Measurements from ENCODE around the gene TPST2. TPM values are rescaled to one million over a fixed set of nuclear protein-coding genes. Genes with fewer than 3 reads are reported as not detected.

Gene TPST2
- total and polyA plus RNA-seq, 2 donors = 14.1 to 27.4 TPM

DNA sequence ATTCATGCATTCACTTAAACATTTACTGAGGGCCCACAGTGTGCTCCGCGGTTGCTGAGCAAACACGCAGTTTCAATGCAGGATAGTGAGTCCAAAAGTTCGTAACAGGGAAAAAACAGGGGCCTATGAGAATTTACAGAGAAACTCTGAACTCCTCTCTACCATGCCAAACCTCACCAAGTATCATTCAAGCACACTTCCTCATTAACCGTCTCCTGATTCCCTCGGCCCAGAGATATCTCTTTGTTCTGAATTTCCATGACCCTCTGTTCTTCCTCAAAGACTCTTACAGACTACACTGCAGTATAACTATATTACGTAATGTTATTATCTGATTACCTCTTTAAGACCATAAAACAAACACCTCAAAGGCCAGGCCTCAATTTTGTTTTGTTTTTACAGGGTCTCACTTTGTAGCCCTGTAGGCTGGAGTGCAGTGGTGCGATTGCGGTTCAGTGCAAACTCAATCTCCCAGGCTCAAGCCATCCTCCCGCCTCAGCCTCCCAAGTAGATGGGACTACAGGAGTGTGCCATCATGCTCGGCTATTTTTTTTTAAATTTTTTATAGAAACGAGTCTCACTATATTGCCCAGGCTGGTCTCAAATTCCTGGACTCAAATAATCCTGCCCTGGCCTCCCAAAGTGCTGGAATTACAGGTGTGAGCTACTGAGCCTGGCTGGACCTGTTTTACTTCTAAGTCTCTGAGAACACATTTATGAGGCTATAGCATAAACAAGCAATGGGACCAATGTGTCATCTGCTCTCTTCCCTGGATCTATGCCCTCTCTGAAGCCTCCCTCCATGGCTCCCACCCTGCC, 109.9 kb downstream of the TPST2 start:
- Histone ChIP-seq H3K36me3 (ENCODE audit: insufficient read depth) (peaks cover 7% of the 10 kb centered on the region), H3K4me3 (ENCODE audit: low read depth, low read length) (no peak overlapping the region), H3K4me1 (ENCODE audit: insufficient read depth) (peaks cover under 1% of the 10 kb centered on the region), H3K27ac (ENCODE audit: low read depth) (no peak overlapping the region)
- DNase-seq (ENCODE audit: extremely low spot score) = no peak
- 60% methylated on average over 12 of the region's 12 CpGs for WGBS

DNA sequence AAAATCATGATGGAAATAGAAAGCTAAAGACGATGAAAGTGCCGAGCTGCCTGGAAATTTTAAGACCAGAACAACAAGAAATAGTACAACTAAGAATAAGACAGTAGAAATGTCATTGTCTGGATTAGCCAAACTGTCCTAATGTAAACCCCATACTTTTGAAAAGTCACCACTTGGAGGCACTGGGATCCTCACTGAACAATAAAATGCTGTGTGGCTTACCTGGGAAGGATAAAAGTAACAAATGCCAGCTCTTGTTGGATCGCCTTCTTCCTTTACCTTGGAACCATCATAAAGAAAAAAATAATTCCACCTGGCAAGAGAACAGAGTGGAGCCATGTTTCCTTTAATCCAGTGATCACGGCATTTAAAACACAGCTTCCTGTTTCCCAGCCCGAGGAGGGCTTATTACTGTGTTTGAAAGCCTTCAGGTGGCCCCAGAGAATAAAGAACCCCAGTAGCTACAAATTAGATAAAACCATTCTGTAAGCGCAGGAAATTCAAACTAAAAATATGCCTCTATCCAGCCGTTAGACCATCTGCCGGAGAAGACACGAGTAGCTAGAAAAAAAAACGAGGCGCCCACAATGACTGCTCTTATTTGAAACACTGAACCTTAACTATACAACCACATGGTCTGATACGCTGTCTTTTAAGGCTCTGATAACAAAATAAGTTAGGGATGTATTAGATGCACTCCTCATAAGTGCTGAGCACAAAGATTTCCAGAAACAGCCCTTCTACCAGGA, 110.7 kb downstream of the TPST2 start:
- H3K36me3 ChIP-seq (ENCODE audit: insufficient read depth) = peaks cover 7% of the 10 kb centered on the region
- 57% methylated on average over 12 of the region's 12 CpGs for WGBS
- DNase-seq (ENCODE audit: extremely low spot score) = no peak
- H3K4me3 ChIP-seq (ENCODE audit: low read depth, low read length) = no peak overlapping the region
- H3K4me1 ChIP-seq (ENCODE audit: insufficient read depth) = no peaks in the 10 kb centered on the region
- no peak overlapping the region for H3K27ac ChIP-seq (ENCODE audit: low read depth)

DNA sequence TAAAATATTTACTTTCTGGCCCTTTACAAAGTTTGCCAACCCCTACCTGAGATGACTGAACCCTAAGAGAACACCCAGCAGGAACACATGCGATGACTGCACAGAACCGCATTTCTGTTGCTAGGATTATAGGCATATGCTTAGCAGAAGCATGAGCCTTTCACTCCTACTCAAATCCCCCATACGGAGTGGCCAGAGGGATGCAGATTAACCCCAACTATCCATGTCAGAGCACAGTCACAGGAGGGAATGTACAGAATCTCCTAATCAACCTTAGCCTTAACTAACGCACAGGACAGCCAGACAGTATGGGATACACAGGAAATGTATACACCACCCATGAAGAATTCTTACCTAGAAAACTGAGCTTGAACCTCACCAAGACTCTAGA, 112.6 kb downstream of the TPST2 start:
- DNase-seq (ENCODE audit: extremely low spot score) = no peak
- no peaks in the 10 kb centered on the region for H3K4me1 ChIP-seq (ENCODE audit: insufficient read depth)
- peaks cover 7% of the 10 kb centered on the region for H3K36me3 ChIP-seq (ENCODE audit: insufficient read depth)
- 39% methylated on average over 4 of the region's 4 CpGs for WGBS
- no peak overlapping the region for H3K4me3 ChIP-seq (ENCODE audit: low read depth, low read length)
- no peak overlapping the region for H3K27ac ChIP-seq (ENCODE audit: low read depth)

DNA sequence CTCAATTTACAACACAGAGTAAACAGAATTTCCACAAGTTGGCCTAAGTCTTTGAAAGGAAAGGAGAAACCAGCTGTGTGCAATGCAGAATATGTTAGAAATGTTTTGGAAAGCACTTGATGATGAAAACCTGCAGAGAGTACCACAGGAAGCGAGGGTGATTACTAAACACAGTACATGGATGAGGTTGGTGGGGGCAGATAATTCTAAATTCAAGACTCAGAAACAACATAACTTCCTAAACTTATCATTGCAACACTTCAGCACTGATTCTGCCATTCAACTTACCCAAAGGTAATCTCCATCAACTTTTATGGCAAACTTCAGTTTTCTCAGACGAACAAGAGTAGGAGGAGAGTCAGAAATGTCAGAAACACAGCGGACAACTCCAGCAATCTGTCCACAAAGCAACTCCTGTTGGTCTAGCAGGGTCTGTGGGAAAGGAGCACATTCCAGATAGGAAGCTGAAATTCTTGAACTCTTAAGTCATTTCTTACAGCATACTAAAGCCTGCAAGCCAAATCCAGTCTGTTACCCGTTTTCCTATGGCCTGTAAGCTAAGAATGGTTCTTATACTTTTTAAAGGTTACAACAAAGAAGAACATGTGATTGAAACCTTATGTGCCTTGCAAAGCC, 113.1 kb downstream of the TPST2 start:
- 89% methylated on average over 4 of the region's 4 CpGs for WGBS
- H3K4me3 ChIP-seq (ENCODE audit: low read depth, low read length) = no peak overlapping the region
- no peak overlapping the region for H3K27ac ChIP-seq (ENCODE audit: low read depth)
- peaks cover 7% of the 10 kb centered on the region for H3K36me3 ChIP-seq (ENCODE audit: insufficient read depth)
- H3K4me1 ChIP-seq (ENCODE audit: insufficient read depth) = no peaks in the 10 kb centered on the region
- DNase-seq (ENCODE audit: extremely low spot score) = no peak

DNA sequence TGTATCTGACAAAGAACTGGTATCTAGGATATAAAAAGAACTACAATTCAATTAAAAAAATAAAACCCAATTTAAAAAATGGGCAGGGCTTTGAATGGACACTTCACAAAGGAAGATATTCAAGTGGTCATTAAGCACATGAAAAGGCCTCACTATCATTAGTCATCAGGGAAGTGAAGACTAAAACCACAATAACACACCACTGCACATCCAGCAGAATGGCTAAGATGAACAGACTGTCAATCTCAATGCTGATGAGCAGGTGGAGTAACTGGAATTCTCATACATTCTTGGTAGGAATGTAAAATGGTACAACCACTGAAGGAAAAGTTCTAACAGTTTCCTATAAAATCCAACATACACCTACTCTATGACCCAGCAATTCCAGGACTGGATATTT, 115.2 kb downstream of the TPST2 start:
- no peak overlapping the region for H3K4me3 ChIP-seq (ENCODE audit: low read depth, low read length)
- DNase-seq (ENCODE audit: extremely low spot score) = no peak
- peaks cover 10% of the 10 kb centered on the region for H3K36me3 ChIP-seq (ENCODE audit: insufficient read depth)
- no peaks in the 10 kb centered on the region for H3K4me1 ChIP-seq (ENCODE audit: insufficient read depth)
- H3K27ac ChIP-seq (ENCODE audit: low read depth) = no peak overlapping the region

Small RNA genes lying within 50 kb of the gene (small RNA-seq; reads per million reads assigned to genes)
- gene MIR548J = not detected

Other genes with a start within 250 kb of the TPST2 start
- 0.58 TPM for gene ASPHD2, start 160.9 kb downstream of the TPST2 start, total RNA-seq
- 0.53 TPM for gene ASPHD2, start 160.9 kb downstream of the TPST2 start, polyA plus RNA-seq
- 33.3 TPM for gene HPS4, start 106.3 kb downstream of the TPST2 start, total RNA-seq
- 15.9 TPM for gene HPS4, start 106.3 kb downstream of the TPST2 start, polyA plus RNA-seq
- 13.1 TPM for gene SRRD, start 106.3 kb downstream of the TPST2 start, total RNA-seq
- gene SRRD, start 106.3 kb downstream of the TPST2 start, polyA plus RNA-seq = 11.7 TPM
- gene TFIP11, start 77.7 kb downstream of the TPST2 start, total RNA-seq = 22.5 TPM
- 19.0 TPM for gene TFIP11, start 77.7 kb downstream of the TPST2 start, polyA plus RNA-seq
- 1.6 TPM for gene CRYBB1, start 27.9 kb upstream of the TPST2 start, total RNA-seq
- 1.4 TPM for gene CRYBB1, start 27.9 kb upstream of the TPST2 start, polyA plus RNA-seq
- not detected for gene CRYBA4, start 31.8 kb upstream of the TPST2 start, total RNA-seq
- not detected for gene CRYBA4, start 31.8 kb upstream of the TPST2 start, polyA plus RNA-seq
- gene MIAT, start 67.5 kb upstream of the TPST2 start, total RNA-seq = 3.3 TPM
- 0.29 TPM for gene MIAT, start 67.5 kb upstream of the TPST2 start, polyA plus RNA-seq

All from urinary bladder (tissue), 4 donors.